K562 (cell line): ENCODE measurements around the gene ZNF146.
"Not testable (repeated sequence)": the region's sequence is repeated elsewhere in the genome, so short reads cannot be mapped to it uniquely, and the experiment has no call there.

Experiments
- EZH2 ChIP-seq: IDR thresholded peaks from 2 replicates; pipeline ENCODE4 v1.6.1; 2012; ENCODE audit warnings: low read depth, mild to moderate bottlenecking, inconsistent platforms, low read length, borderline replicate concordance
- POLR2A ChIP-seq: fragments of 450-650 bp; conservative IDR thresholded peaks from 2 replicates; pipeline ENCODE4 v1.6.1; 2016
- PRMT5 ChIP-seq: sonication (generic); formaldehyde crosslinking; IDR thresholded peaks from 2 replicates; pipeline ENCODE4 v1.5.0; 2020; ENCODE audit warnings: missing genetic modification reagents
- PTBP1 ChIP-seq: fragments of 200-400 bp; formaldehyde crosslinking; IDR thresholded peaks from 2 replicates; pipeline ENCODE4 v1.6.1; 2017; ENCODE audit warnings: low read depth, low read length
- THRAP3 ChIP-seq: fragments of 450-650 bp; IDR thresholded peaks from 2 replicates; pipeline ENCODE4 v1.6.1; 2016; ENCODE audit warnings: mild to moderate bottlenecking, inconsistent platforms, borderline replicate concordance
- ZNF239 ChIP-seq: fragments of 250-450 bp; sonication (Bioruptor Pico); IDR thresholded peaks from 2 replicates; pipeline ENCODE4 v1.4.0; 2020; ENCODE audit warnings: mild to moderate bottlenecking
- ZNF24 ChIP-seq: fragments of 450-650 bp; IDR thresholded peaks from 2 replicates; pipeline ENCODE4 v1.6.1; 2016
- TF ChIP-seq, protein P1 (sequence below): fragments of 450-650 bp; formaldehyde crosslinking; IDR thresholded peaks from 2 replicates; pipeline ENCODE4 v1.4.0; 2020; ENCODE audit warnings: mild to moderate bottlenecking, moderate library complexity

DNA sequence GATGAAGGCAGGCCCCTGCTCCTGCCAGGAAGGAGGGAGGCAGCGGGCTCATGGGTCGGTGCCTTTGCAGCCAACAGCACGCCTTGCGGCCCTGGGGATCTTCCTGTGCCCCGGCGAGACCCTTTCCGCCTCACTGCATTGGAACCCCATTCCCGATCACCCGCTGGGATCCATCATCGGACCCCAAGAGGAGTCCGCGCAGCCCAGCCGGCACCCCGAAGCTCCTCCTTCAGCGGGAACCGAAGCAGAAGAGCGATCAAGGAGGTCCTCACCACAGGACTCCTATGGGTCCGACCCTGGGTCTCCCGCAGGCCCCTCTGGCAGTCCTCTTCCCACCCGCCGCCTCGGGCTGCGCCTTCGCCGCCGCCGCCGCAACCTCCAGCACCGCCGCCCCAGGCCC, 53.7 kb downstream of the ZNF146 start:
- not testable (repeated sequence) for TF ChIP-seq POLR2A; PTBP1; ZNF239 (CRISPR knock-in tag); PRMT5; THRAP3; EZH2; ZNF24
- TF ChIP-seq, protein P1, sequence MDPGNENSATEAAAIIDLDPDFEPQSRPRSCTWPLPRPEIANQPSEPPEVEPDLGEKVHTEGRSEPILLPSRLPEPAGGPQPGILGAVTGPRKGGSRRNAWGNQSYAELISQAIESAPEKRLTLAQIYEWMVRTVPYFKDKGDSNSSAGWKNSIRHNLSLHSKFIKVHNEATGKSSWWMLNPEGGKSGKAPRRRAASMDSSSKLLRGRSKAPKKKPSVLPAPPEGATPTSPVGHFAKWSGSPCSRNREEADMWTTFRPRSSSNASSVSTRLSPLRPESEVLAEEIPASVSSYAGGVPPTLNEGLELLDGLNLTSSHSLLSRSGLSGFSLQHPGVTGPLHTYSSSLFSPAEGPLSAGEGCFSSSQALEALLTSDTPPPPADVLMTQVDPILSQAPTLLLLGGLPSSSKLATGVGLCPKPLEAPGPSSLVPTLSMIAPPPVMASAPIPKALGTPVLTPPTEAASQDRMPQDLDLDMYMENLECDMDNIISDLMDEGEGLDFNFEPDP (CRISPR knock-in tag): not testable (repeated sequence)
